ENCODE measurements around the gene ERG. TPM values are rescaled to one million over a fixed set of nuclear protein-coding genes. Genes with fewer than 3 reads are reported as not detected.

The ERG gene
- polyA plus RNA-seq, 1 of the 3 experiments (the other 2 are of a cell fraction), result not detected

- Histone ChIP-seq H3K9ac (no peak overlapping the region), H3K36me3 (replicated peaks in 1 of 2; ENCODE audit: control insufficient read depth in 1 of 2, insufficient read depth in 2 of 2, low read length in 1 of 2) (no peaks in the 10 kb centered on the region), H2AFZ (ENCODE audit: low read depth) (peak overlapping the region; percentile 56), H3K4me2 (0 out of 2 replicates have a peak overlapping the region, but pooled peaks have one; percentile 38), H3K9me3 (no peaks in the 10 kb centered on the region), H3K9me2 (no peaks in the 10 kb centered on the region), H4K20me1 (ENCODE audit: insufficient read depth) (no peaks in the 10 kb centered on the region), H3K4me1 (ENCODE audit: control insufficient read depth in 1 of 2, insufficient read depth in 2 of 2, low read depth in 1 of 2, low read length in 1 of 2) (peaks cover 0 to 7% of the 10 kb centered on the region in 2 experiments; a peak in 2 of 4 replicates), H3K79me2 (ENCODE audit: insufficient read depth) (no peaks in the 10 kb centered on the region), H3K4me3 (ENCODE audit: low read depth in 2 of 2, low read length in 1 of 2) (no peak overlapping the region), H3F3A (replicated peaks; ENCODE audit: insufficient read depth) (peaks cover 3% of the 10 kb centered on the region), H3K27ac (ENCODE audit: low read depth in 2 of 2, low read length in 1 of 2) (peak overlapping the region in 1 of 2 experiments; percentile 15; a peak in 1 of 4 replicates), H3K27me3 (ENCODE audit: insufficient read depth) (no peaks in the 10 kb centered on the region)
- POLR2A ChIA-PET, result no interaction called here
- DNase-seq, result peak; percentile 56
- TF ChIP-seq USF2 (IDR thresholded peaks at IDR 0.05; ENCODE audit: borderline replicate concordance, low read depth, low read length) (no peak), POLR2AphosphoS5 (IDR thresholded peaks at IDR 0.05; ENCODE audit: low read depth, low read length) (no peak), FOSL2 (IDR thresholded peaks at IDR 0.05; ENCODE audit: borderline replicate concordance, low read depth) (no peak), CTCF (IDR thresholded peaks at IDR 0.05) (peak; percentile 78), MAX (IDR thresholded peaks at IDR 0.05; ENCODE audit: low read depth) (peak; percentile 28; the same call in 1 of the 2 replicates), SMC3 (IDR thresholded peaks at IDR 0.05; ENCODE audit: low read depth, low read length) (peak; percentile 65), REST (IDR thresholded peaks at IDR 0.05; ENCODE audit: low read depth, low read length) (no peak), TEAD4 (IDR thresholded peaks at IDR 0.05; ENCODE audit: borderline replicate concordance, insufficient read depth) (peak; percentile 27; the same call in 1 of the 2 replicates), EZH2phosphoT487 (IDR thresholded peaks at IDR 0.05; ENCODE audit: borderline replicate concordance, low read depth) (no peak), RAD21 (IDR thresholded peaks at IDR 0.05; ENCODE audit: low read length) (peak; percentile 83), IRF3 (IDR thresholded peaks at IDR 0.05; ENCODE audit: low read depth, low read length) (no peak)
- WGBS (ENCODE audit: low lambda C conversion rate), result 58% methylated on average over 9 of the region's 9 CpGs
- CTCF ChIA-PET, result interaction anchor here (0.6 to 2.3 kb wide), 22 partner anchors 8 to 679 kb away, joined by 3 to 9 read pairs (median 4); no protein-coding TSS in a partner anchor
Measured at GRCh38 chr21:38505654-38506523, 7.6 kb upstream of the ERG start.
